ENCODE measurements around the gene SDHAF3.
"Not testable (repeated sequence)": the region's sequence is repeated elsewhere in the genome, so short reads cannot be mapped to it uniquely, and the experiment has no call there.

Gene SDHAF3

DNA sequence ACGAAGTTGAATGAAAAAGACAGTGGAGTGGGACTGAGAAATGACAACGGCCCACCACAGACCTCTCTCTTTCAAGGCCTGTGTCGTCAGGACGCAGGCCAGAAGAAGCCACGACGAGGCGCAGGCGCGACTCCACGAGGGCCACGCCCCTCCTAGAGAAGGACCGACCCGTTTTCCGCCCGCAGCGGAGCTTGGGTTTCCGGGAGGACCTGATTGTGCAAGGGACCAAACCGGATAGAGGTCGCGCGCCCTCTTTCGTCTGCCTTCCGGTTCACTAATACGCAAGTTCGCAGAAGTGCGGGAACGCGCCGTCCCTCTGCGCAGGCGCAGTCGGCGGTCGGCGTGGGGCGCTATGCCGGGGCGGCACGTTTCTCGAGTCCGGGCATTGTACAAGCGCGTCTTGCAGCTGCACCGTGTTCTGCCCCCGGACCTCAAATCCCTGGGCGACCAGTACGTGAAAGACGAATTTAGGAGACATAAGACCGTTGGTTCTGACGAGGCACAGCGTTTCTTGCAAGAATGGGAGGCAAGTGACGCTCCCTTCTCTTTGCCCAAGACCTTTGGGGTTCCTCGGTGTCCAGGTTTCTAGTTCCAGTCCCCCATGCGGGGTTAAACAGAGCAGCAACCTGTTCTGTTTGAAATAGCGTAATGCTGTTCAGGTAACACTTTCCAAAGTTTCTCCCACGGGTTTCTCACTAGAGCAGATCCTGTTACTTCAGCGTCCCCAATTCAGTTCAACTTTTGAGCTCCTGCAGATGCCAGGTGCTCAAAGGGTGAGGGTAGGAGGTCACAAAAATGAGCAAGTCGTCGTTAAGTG, at the start of gene SDHAF3:
SDHAF3 (plus strand) TSS at position 327 of the 817 bp plus-strand sequence; CDS start at position 353, 26 bp downstream.
- DNase-seq: peak; percentile 99

GRCh38 chr7:97072025-97072424, 45.5 kb upstream of the SDHAF3 start:
- not testable (repeated sequence) for DNase-seq

GRCh38 chr7:97075928-97076327, 41.6 kb upstream of the SDHAF3 start:
- DNase-seq: no peak

DNA sequence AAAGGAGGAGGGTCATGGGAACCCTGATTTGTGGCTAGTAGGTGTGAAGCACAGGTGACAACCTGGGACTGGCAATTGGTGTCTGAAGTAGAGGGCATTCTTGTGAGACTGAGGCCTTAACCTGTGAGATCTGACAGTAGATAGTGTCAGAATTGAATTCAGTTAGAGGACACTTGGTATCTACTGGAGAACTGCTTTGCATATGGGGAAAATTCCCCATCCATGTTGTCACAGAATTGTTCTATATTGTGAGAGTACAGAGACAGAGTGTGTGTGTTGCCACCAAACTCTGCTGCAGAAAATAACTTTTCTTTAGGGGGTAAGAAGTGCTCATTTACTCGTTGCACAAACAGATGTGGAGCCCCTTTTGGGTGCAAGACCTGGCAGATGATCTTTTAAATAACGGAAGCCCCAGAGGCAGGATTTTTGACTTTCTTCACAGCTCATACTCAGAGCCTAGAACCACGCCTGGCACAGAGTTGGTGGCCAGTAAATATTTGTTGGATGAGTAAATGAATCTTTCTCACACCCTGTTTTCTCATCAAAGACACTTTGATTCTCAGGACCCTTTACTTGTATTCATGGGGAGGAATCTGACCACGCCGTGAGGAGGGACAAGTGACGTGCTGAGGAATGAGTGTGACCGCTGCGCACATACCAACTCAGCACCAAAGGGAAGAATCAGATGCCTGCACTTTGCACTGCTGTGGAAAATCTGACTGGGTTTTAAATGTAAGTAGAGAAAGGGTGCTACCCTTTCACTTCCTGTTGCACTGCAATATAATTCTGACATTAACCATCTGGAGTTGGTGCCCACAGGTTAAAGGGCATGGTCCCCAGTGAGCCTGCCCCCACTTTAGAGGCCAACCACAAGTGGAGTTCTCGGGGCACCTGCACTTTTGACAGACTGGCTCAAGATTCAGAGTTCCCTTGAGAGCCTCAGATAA, 39.2 kb upstream of the SDHAF3 start:
- no peak for DNase-seq

GRCh38 chr7:97079300-97079699, 38.2 kb upstream of the SDHAF3 start:
- DNase-seq: no peak

DNA sequence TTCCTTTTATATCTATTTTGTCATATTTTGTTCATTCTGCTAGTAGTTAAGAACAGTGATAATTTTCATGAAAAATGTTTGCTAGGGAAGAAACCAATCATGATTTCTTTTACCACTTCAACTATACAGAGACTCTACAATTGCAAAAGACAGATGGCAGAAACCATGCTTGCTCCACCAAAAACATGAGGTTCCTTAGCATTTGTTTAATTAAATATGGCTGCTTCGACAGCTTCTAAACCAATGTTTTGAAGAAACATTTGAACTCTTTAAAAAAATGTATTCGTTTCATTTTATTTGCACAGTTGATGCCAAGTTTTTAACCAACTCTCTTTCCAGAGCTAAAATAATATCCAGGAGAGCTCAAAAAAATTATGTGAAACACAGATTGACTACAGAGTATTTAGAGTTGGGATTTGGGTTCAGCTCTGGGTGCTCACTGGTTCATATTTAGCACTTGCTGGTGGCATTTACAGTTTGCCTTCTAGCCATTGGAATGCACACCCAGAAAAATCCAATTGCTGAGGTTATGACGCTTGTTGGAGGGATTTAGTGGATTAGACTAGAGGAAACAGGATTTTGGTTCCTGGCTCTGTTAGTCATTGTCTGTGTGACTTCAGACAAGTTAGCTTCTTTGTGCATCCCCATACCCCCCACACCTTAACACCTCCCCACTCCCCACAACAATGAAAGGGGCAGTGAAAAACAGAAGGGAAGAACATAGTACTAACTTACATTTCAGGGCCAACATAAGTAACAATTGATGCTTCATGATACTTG, 35.8 kb upstream of the SDHAF3 start:
- DNase-seq: no peak

GRCh38 chr7:97088364-97088763, 29.1 kb upstream of the SDHAF3 start:
- DNase-seq: no peak

DNA sequence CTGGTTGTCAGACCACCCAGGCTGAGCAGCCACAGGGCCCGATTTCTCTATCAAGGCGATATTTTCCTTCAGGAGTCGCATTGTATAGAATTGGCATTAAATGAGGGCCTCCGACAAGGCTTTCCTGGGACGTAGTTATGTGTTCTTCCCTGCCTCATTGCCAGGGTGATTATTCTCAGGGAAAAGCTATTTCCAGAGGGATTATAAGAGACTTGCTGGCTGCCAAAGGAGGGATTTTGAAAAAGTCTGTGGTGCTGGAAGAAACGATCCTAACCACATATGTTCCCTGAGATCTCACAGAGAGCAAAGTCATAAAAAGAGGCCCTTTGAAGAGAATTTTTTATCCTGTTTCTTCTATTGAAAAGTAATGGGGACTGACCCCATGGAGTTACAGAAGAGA, 27.7 kb upstream of the SDHAF3 start:
- DNase-seq: no peak

DNA sequence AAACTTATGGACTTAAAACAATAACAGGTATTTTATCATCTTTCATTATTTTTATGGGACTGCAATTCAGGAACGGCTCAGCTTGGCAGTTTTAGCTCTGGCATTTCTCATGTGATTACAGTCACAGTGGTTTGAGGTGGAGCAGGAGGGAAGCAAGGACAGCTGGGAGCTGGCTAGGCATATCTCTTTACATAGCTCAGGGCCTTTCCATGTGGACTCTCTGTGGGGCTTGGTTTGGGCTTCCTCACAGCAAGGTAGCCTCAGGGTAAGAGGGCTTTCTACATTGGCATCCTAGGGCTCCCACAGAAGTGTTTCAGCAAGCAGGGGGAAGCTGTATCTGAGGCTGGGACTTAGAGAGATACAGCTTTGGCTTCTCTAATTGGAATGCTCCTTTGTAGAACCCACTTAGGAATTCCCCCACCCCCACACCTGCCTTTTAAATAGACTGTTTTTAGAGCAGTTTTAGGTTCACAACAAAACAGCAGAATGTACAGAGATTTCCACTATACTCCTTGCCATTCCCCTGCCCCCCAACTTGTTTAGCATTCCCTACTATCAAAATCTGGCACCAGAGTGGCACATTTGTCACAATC, 26.6 kb upstream of the SDHAF3 start:
- DNase-seq: no peak

DNA sequence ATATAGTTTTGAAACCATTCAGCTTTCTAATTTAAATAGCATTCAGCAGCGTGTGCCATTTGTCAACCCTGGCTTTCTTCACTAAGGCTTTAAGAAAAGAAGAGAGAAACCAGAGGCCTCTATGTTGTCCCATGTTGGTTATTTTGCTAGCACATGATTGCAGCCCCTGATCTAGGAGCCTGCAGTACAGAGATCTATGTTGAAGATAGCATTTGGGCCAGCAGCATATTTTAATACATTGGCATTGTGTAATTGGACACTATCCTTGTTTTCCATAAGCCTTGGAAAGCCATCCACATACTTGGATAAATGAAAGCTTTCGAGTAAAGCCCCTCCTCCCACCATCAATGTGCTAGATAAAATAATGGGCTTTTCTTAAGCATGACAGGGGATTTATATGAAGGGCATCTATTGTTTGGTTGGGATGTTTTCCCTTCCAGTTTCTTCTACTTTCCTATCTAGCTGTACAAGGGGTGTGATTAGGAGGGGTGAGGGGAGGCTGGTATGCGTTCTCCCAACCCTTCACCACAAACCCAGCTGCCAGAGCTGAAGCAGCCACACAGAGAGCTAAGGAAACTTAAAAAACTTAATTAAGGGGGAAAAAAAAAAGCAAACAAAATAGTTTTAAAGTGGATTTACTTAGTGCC, 23.1 kb upstream of the SDHAF3 start:
- no peak for DNase-seq

GRCh38 chr7:97096037-97096436, 21.5 kb upstream of the SDHAF3 start:
- no peak for DNase-seq

DNA sequence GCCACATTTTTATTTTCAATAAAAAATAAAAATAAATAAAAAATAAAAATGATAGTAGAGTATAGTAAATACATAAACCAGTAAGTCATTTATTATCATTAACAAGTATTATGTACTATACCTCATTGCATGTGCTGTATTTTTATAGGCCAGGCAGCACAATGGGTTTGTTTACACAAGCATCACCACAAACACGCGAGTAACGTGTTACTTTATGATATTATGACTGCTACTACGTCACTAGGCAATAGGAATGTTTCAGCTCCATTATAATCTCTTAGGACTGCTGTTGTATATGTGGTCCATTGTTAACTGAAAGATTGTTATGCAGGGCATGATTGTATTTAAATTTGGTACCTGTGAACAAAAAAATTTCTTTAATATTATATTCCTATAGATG, 20.8 kb upstream of the SDHAF3 start:
- no peak for DNase-seq

- peak; percentile 76 for DNase-seq
These were observed 12.7 kb upstream of the SDHAF3 start for GRCh38 chr7:97104719-97105238.

DNA sequence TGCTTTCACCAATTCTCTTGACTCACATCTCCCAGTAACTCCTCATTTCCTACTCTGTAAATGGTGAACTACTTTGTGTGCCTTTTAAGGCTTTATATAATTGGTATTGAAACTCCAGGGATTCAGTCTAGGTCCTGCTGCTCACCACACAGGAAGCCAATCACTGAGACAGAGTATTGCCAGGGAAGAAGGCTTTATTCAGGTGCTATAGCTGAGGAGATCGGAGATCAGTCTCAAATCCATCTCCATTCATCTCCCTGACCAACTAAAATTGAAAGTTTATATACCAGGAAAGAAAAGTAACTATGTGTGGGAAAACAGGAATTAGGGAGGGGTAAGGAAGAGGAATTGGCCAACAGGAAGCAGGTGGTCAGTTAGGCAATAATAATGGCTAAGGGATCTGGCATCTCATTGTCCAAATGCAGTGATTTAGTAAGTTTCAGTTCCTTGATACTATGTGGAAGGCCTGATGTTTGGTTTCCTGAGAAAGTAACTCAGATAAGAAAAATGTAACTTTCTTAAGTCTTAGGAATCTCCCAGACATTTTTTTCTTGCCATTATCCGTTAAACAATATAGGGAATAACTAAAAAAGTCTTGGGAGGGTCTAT, 10.2 kb upstream of the SDHAF3 start:
- DNase-seq: no peak

DNA sequence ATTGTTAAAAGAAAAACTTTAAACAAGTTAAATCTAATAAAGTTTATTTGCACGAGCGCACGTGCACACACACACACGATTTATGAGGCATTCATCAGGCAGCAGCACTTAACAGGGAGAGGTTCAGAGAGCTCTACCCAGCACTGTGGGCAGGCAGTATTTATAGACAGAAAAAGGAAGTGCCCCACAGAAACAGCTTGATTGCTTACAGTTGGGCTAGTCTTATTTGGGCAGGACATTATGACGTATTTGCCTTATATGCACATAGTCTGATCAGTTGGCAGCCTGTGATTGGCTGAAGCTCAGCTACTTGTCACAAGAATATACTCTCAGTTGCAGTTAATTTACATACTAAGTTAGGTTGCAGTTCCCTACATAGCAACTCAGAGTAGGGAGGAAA, 1.2 kb upstream of the SDHAF3 start:
- DNase-seq: no peak

DNA sequence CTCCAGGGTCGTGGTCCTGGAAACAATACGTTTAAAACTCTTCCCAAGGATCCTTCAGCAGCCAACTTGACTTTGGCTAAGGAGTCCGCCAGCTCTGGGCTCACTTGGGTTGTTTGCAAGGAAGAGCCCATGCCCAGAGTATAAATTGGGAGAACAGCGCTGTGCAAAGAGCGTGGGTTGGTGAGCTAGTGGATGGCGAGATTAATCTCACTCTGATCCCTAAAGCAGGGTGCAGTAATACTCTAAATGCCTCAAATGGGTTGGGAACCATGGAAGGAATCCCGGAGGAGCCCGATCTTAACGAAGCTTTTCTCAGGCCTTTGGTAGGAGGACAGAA, 495 bp upstream of the SDHAF3 start:
- no peak for DNase-seq

GRCh38 chr7:97118306-97118917, 914 bp downstream of the SDHAF3 start:
- DNase-seq: peak; percentile 3

GRCh38 chr7:97119747-97120146, 2.2 kb downstream of the SDHAF3 start:
- no peak for DNase-seq

DNA sequence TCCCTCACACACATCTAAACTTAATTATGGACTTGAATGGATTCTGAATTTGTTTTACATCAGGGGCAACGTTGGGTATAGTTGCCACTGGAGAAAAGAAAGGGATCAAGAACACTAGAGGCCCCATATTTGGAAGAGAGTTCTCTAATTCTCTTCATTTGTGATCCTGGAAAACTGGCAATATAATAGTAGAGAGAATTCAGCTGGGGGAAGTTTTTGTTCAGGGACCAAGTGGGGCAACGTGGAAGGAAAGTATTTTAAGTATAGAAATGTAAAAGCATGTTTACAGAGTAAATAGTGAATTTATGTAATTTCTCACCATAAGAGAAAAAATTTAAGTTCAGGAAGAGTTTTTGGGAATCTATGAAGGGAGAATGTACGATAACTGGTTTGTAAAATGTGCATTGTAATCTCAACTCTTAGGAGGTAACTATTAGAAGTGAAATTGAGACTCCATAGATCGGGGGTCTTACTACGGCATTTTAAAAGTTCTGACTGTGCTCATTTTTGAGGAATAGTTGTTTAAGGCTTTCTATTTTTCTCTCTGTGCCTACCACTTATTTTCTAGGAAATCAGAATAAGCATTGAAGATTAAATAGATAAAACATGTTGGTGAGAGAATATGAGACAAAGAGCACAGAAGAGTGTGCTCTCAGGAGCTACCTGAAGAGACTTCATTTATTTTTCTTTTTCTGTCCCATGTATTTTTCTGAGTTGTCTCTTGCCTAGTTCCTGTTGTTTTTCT, 3.4 kb downstream of the SDHAF3 start:
- DNase-seq: no peak

GRCh38 chr7:97123115-97123514, 5.6 kb downstream of the SDHAF3 start:
- not testable (repeated sequence) for DNase-seq

All from activated CD4-positive, alpha-beta T cell treated with anti-CD3 and anti-CD28 coated beads, Interleukin-10, Interleukin-2, amounts not matched to agents 100 ng/mL and 50 ng/mL, durations not matched to agents 16 hours and 8 hours (primary cell).